ENCODE measurements around the gene SPEM2.

SPEM2 gene

DNA sequence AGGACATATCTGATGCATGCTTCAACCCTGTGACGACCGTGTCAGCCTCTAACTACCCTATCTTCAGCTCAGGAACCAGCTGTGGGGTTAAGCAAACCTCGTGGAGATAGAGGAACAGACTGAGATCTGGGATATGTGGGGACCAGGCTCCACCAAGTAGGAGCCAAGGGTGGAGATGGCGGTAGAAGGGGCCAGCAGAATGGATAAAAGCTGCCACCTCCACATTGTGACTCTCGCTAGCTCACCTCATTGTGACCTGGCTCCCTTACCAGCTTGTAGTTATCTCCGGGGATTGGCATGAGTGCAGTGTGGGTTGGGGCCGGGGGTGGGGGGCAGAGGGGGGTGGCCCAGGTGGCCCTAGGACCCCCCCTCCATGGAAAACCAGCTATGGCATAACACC is at the start of gene SPEM2:
TSS of gene SPEM2 (plus strand) at position 301 of the 400 bp plus-strand sequence. CDS start at position 374, 73 bp downstream.
- no peak for DNase-seq

DNA sequence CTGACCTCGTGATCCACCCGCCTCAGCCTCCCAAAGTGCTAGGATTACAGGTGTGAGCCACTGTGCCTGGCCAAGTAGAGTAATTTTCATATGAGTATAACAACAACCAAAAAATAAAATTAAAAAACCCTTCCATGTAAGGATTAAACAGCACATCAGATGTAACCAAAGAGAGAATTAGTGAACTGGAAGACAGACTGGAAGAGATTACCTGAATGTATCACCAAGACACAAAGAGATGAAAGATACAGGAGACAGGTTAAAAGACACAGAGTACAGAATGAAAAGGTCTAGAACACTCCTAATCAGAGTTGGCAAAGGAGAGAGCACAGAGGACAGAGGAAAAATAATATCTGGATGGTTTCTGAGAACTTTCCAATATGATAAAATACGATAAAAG is 46.3 kb upstream of the SPEM2 start:
- no peak for DNase-seq

DNA sequence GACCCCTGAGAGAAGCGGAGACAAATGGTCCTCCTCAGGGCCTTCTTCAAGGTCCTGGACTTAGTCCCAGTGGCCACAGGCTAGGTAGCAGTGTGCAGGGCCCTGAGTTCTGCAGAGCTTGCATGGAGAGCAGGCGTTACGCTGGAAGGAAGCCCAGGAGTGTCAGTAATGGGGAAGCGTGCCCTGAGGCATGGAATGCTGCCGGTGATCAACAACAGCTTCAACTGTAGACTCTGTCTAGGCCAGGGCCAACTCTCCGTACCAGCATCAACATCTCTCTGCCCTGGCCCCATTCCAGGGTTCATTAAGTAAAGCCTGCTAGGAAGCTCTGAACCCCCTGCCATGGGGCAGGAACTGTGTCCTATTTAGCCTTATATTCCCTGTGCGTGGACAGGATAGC is 45.1 kb upstream of the SPEM2 start:
- no peak for DNase-seq

DNA sequence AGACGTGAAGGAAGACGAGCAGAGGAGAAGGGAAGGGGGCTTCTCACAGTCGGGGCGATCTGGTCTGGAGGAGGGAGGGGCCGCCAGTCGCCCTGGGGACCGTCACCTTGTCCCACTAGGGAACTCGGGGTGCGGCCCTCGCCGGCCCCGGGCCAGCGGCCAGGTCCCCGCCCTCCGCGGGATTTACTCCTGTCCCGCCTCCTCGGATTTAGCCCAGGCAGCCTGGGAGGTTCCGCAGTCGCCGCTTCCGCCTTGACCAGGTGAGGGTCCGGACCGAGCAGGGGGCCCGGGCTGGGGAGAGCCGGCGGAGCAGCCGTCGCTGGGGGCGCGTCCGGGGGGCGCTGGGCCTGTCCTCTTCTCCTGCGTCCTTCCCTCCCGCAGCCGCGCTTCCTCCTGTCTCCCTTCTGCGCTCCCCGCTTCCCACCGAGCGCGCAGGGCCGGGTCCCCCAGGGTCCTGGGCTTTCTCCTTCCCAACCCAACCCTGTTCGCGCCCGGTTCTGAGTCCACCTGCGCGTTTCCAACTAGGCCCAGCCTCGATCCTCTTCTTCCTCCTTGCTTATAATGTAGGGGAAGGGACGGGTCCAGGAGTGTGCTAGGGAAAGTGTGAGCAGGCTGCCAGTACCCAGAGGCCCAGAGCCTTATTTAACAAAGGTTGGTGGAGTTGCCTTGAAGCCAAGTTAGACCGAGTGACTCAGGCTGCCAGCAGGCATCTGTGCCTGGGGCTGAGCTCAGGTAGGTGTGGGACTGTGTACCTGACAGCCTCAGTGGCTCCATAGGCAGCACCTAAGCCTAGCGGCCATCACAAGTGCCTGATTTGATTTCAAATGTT is 44.3 kb upstream of the SPEM2 start, which contains the start of gene TNK1:
TSS of gene TNK1 (plus strand) at position 235 of the 829 bp plus-strand sequence. CDS start 1,838 bp downstream, outside the sequence.
- DNase-seq = no peak

DNA sequence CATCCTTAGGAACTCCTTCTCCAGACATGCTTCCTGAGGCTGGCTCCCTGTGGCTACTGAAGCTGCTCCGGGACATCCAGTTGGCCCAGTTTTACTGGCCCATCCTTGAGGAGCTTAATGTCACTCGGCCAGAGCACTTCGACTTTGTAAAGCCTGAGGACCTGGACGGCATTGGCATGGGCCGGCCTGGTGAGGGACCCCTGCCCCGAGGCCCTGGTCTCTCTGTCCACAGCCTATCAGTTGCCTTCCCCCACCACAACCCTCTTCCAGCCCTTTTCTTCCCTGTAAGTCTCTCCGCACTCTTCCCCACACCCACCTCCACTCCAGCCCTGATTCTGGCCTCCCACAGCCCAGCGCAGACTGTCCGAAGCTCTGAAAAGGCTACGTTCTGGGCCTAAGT is 42.5 kb upstream of the SPEM2 start:
- no peak for DNase-seq

DNA sequence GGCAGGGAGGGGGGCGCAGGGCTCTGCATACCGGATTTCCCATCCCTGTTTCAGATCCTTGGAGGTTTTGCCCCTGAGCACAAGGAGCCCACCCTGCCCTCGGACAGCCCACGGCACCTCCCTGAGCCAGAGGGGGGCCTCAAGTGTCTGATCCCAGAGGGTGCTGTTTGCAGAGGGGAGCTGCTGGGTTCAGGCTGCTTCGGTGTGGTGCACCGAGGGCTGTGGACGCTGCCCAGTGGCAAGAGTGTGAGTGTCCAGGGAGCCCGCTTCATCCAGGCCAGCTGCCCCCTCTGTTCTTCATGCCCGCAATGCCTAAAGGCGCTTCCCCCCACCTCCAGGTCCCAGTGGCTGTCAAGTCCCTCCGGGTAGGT is 42.1 kb upstream of the SPEM2 start:
- no peak for DNase-seq

DNA sequence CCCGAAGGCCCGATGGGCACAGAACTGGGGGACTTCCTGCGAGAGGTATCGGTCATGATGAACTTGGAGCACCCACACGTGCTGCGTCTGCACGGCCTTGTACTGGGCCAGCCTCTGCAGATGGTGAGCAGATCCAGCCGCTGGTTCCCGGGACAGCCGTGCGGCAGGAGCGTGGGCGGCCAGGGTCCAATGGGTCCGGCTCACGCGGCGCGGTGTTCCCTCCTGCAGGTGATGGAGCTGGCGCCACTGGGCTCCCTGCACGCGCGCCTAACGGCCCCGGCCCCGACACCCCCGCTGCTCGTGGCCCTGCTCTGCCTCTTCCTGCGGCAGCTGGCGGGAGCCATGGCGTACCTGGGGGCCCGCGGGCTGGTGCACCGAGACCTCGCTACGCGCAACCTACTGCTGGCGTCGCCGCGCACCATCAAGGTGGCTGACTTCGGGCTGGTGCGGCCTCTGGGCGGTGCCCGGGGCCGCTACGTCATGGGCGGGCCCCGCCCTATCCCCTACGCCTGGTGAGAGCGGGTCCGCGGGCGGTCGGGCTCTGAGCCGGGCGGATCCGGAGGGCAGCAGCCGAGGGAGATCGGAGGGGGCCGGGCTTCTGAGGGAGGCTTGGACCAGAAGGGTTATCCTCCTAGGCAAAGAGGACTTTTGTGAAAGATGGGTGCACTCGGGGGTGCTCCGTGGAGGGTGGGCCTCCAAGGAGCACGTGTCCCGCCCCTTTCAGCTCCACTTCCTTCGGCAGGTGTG is 41.5 kb upstream of the SPEM2 start:
- DNase-seq = peak; percentile 25

DNA sequence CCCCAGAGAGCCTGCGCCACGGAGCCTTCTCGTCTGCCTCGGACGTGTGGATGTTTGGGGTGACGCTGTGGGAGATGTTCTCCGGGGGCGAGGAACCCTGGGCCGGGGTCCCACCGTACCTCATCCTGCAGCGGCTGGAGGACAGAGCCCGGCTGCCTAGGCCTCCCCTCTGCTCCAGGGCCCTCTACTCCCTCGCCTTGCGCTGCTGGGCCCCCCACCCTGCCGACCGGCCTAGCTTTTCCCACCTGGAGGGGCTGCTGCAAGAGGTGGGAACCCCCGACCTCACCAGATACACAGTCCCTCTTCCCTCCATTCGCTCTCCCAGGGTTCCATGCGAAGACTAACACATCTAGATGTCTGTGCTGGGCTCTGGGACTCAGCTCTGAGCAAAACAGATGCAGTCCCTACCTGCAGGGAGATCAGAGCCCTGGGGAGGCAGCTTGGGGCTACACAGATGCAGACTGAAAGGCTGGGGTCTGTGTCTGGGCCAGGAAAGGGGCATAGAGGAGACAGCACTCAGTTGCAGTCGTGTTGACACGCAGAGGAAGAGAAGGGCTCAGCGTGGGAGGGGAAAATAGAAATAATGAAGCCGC is 40.8 kb upstream of the SPEM2 start:
- no peak for DNase-seq

DNA sequence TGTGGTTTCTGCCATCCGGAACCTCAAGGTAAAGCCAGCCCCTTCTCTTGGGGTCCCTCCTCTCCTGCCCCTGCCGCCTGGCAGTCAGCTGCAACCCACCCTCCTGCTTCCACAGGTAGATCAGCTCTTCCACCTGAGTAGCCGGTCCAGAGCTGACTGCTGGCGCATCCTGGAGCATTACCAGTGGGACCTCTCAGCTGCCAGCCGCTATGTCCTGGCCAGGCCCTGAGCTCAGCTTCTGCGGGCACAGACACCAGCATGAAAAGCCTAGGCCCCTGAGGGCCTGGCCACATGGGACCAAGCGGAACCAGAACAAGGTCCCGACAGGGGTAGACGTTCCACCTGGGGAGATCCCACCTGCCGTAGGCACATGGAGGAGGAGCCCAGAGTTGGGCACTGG is 36.6 kb upstream of the SPEM2 start:
- no peak for DNase-seq

DNA sequence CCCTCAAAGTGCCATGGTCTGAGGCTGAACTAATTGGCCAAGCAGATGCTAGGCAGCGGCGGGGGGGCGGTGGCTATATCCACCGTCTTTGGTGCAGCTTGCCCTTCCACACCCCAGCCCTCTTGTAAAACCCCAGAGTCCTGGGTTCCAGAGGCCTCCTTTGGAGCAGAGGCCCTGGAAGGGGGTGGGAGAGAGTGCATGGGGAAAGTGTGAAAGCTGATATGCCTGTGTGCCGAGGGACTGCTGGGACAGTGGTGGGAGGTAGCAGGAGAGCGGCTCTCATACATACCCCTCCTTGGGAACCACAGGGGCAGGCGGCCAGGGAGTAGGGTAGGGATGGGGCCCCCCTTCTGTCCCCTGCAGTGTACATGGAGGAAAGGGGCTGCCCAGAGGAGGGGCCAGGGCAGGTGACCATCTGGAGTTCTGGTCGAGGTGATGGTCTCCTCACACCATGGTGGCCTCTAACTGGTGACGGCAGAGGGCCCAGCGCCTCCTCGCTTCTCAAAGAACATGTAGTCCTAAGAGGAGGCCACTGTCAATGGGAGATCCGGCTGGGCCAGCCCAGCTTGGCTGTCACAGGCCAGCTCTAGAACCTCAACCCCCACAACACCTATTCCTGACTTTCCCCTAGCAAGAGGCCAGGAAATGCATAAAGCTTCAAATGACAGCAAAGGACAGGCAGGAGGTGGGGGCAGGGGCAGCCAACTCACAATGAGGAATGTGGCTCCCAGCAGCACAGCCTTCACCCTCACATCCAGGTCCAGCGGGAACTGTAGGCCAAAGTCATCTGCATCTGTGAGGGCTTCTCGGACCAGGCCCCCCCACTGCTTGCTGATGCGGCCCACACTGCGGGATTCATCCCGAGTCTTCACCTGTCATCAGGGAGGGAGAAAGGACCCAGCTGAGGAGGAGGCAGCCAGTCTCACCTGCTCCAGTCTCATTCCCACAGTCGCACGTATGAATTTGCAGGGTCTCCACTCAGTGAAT is 35.2 kb upstream of the SPEM2 start:
- no peak for DNase-seq

DNA sequence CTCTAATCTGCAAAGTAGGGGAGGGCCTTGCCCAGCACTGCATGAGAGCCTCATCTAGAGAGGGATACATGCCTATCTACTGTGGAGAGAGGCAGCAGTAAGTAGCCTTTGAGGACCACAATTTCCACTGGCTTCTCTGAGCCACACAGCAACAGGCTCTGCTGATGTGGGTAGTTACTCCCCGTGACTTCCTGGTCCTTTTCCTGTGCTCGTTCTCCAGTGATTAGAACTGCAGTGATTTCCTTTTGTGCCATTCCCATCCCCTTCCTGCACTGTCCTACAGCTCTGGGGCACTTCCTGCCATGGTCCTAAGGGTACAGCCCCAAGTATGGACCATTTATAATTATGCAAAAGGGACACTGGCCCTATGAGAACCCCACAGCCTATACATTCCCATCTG is 34.1 kb upstream of the SPEM2 start:
- DNase-seq = no peak

DNA sequence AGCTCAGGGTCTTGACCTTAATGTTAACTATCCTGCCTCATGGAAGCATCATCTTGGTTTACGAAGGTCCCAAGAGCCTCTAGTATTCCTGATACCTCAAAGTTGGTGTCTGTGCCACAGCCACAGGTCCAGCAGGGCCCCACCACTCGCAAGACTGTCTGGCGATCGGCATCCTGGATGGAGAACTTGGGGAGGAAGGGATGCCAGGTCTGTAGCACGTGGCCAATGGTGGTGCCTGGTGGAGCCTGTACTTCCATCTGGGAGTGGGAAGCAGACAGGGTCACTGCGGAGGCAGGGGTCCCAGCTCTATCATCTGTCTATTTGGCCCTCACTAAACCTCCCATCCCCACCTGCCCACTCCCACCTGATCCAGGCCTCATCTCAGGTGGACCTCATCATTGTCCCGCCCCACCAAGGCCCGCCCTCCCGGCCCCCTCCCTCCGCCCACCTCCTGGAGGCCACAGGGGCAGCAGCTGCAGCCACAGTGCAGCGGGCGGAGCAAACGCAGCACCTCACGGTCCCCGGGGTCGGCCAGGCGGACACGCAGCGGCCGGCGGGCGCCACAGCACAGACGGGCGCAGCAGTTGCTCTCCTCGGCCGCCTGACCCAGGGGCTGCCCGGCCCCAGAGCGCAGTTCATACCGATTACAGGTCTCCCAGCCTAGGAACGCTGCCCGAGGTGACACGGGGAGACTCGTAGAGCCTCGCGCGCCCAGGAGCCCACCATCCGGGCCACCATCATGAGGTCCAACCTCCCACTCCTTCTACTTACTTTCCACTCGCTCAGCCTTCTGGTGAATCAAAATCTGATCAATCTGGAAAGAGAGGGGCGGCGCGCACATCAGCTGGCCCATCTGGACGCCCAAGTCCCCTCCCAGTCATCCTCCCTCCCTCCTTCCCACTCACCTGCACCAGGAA is 32.5 kb upstream of the SPEM2 start:
- no peak for DNase-seq

DNA sequence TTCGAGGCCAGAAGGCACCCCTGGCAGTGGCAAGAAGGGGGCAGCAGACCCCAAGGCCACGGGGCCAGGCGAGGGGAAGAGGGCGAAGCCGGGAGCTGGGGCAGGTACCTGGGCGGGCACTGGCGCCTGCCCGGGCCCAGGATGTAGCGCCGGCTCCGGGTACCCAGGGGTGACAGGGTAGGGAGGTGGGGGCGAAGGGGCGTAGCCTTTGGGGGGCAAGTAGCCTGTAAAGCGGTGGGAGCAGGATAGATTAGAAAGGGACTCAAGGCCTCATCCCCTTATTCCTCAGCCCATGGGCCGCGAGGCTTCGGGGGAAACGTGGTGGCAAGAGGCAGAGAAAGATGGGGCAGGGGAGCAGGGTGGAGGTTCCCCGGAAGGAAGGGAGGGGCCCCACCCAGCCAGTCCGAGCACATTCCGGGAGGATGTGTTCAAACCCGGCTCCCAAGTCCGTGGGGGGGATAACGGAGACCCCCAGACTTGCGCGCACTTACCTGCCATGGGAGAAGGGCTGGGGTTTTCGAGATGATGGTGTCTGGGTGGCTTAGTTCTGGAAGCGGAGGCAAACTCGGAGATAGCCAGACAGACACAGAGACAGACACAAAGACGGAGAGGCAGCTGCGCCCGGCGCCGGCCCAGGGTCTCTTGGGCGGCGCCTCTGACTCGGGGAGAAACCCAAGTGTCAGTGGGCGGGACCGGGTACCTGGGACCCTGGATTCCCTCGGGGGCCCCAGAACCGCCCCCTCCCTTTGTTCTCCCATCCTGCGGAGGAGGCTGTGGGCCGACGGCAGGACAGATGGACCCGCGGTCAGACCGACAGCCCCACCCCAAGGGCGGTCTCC is 31.6 kb upstream of the SPEM2 start:
- peak; percentile 9 for DNase-seq

DNA sequence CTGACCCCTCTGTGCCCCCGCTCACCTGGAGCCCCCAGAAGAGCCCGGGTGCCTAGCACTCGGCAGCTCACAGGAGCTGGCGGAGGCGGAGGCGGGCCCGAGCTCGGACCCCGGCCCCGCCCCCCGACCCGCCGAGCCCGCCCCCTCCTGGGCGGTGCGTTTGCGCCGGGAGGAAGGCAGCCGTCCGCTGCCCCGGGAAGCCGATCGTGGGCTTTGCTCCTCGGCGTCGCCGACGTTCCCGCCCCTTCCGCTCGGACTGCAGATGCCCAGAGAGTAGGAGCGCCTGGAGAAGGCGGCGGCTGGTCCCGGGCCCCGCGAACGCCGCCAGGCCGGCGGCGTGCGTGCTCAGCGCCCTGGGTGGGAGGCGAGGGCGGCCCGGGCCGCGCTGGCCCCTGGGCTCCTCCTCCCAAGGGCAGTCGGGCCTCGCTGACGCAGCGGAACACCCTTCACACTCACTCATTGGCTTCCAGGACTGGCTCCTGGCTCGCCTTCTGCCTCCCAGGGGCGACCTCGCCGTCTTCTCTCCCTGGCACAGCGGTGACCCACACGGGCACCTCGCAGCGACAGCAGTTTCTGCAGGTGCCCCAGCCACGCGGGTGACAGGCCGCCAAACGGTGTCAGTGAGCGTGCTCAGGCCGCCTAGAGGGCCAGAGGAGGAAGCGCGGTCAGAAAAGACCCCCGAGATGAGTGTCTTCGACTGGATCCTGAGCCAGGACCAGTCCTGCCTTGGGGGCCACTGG is 30.8 kb upstream of the SPEM2 start, which contains the start of gene PLSCR3:
TSS of gene PLSCR3 (minus strand) at position 74 of the 740 bp plus-strand sequence. CDS start 415 bp downstream, outside the sequence.
- DNase-seq = peak; percentile 81

DNA sequence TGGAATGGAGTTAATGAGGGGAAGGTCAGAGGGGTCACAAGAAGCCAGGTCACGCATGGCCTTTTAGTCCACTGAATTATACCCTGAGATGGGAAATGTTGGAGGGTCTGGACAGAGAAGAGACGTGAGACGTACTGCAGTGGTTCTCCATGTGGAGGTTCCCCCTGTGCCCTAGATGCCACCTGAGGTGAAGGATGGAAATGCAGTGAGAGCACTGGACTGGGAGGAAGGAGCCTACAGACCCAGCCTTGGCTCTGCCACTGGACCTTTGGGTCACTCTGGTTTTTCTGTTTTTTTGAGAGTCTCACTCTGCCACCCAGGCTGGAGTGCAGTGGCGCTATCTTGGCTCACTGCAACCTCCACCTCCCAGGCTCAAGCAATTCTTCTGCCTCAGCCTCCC is 29.3 kb upstream of the SPEM2 start:
- peak; percentile 23 for DNase-seq

DNA sequence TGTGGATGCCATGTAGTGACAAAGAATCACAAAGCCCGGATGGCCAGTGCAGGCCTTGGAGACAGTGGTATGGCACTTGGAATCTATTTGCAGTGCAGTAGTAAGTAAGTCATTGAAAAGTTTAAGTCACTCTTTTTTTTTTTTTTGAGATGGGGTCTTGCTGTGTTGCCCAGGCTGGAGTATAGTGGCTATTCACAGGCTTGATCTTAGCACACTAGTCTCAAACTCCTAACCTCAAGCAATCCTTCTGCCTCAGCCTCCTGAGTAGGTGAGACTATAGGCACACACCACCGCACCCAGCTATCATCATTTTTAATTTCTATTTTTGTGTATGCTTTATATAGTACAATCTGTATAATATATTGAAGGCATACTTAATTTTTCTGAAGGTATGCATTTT is 26.8 kb upstream of the SPEM2 start:
- no peak for DNase-seq

DNA sequence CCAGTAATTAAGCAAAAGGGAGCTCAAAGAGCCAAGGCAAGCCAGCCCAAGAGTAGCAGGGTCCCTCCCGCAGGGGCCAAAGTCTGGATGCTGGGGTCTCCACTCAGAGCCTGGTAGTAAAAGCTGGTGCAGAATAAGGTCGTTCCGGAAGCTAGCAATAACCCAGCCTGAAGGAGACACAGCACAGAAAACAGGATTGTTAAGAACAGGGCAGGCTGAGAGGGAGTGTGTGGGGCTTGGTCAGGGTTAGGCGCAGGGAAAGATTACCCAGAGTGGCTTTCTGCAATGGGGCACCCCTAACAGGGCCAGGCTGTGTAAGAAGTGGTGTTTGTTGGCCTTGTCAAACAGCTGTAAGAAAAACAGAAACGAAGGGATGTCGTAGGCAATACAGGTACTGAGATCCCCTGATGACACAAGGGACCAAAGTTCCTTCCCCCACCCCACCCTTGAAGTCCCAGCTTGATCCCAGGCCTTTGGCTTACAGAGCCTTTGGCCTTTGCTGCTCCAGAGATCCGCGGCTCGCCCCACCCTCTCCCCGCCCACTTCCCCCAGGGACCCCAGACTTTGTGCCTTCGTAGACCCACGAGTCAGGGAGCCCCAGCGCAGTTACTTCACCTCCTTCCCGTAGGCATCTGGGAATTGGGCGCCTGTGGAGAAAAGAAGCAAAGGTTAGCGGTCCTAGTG is 22.2 kb upstream of the SPEM2 start:
- DNase-seq = peak; percentile 9

DNA sequence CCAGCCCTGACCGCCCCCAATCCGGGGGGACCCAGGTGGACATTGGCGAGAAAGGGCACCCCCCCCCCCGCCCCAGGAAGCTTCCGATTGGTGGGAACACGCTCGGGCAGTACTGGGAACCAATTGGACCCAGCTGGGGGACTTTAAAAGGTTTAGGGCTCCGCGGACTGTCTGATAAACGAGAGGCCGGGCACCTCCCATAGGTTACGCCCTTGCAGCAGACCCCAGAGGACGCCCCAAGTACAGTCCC is 21.8 kb upstream of the SPEM2 start:
- peak; percentile 84 for DNase-seq

All from hematopoietic multipotent progenitor cell treated with erythropoietin and hydrocortisone succinate and interleukin-3 and kit ligand, for 8 days (in vitro differentiated cells).